Cardiac fibroblast (primary cell): ENCODE results near the gene MAST3.

Source experiments
- DNase-seq, 2 donors: peaks; one replicate each; pipeline versions ENCODE4 v3.0.0 to v3.0.0-alpha.2; 2010; ENCODE audit warnings: low read depth in 2 of 2
- H3K4me3 ChIP-seq, 2 donors: replicated peaks in 1 of 2; 1 replicate in 1 of 2; 2 replicates in 1 of 2; pipeline ENCODE4 v1.5.1; 2011; ENCODE audit warnings: low read depth in 2 of 2, low read length in 2 of 2, mild to moderate bottlenecking in 2 of 2, moderate library complexity in 1 of 2
- TF ChIP-seq, protein P1 (sequence below): IDR thresholded peaks from one replicate; pipeline ENCODE4 v1.5.1; 2011; ENCODE audit warnings: low read depth, mild to moderate bottlenecking, low read length, inconsistent platforms

MAST3 gene

DNA sequence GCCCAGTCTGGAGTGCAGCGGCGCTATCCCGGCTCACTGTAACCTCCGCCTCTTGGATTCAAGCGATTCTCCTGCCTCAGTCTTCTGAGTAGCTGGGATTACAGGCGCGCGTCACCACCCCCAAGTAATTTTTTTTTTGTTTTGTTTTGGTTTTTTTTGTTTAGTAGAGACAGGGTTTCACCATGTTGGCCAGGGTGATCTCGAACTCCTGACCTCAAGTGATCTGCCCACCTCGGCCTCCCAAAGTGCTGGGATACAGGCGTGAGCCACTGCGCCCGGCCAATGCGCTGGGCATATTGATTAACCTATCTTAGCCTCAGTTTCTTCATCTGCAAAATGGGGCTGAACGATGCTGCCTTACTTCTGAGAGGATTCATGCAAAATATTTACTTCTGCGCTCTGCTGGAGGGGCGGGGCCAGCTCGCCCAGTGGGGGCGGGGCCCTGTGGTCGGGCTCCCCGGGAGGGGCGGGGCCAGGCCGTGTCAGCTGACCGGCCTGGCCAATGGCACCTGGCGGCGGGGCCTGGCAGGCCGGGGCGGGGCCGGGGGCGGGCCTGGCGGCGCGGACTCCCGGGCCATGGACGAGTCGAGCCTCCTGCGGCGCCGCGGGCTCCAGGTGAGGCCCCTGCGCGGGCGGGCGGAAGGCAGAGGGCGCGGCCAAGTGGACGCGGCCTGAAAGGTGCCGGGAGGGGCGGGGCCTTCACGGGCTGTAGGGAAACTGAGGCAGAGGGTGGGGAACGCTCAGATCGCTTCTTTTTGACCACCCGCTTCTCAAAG, at the start of gene MAST3:
TSS of gene MAST3 (plus strand) at position 562 of the 776 bp plus-strand sequence. CDS start at position 577, 15 bp downstream.
- peak within 1 kb of the TSS; percentile 56 to 58 for H3K4me3 ChIP-seq
- DNase-seq, result peak; percentile 79 to 89
- TF ChIP-seq, protein P1, sequence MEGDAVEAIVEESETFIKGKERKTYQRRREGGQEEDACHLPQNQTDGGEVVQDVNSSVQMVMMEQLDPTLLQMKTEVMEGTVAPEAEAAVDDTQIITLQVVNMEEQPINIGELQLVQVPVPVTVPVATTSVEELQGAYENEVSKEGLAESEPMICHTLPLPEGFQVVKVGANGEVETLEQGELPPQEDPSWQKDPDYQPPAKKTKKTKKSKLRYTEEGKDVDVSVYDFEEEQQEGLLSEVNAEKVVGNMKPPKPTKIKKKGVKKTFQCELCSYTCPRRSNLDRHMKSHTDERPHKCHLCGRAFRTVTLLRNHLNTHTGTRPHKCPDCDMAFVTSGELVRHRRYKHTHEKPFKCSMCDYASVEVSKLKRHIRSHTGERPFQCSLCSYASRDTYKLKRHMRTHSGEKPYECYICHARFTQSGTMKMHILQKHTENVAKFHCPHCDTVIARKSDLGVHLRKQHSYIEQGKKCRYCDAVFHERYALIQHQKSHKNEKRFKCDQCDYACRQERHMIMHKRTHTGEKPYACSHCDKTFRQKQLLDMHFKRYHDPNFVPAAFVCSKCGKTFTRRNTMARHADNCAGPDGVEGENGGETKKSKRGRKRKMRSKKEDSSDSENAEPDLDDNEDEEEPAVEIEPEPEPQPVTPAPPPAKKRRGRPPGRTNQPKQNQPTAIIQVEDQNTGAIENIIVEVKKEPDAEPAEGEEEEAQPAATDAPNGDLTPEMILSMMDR, result no peak

DNA sequence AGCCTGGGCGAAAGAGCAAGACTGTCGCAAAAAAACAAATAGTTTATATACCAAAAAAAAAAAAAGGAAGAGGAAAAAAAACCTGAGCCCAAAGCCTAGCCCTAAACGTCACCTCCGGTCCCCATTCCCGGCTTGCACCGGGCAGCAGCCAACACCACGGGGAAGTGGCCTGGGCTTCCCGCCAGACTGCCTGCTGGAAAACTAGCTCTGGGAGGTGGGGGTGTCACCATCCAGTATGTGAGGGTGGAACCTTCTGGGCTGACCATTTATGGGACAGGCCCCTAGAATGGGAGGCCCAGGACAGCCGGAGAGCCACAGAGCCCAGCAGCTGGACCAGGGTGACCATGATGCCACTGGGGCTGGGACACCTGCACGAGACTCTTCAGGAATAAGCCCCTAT, 48.2 kb upstream of the MAST3 start:
- TF ChIP-seq, protein P1, result no peak
- no peak overlapping the region for H3K4me3 ChIP-seq
- DNase-seq, result peak; percentile 56 to 86

DNA sequence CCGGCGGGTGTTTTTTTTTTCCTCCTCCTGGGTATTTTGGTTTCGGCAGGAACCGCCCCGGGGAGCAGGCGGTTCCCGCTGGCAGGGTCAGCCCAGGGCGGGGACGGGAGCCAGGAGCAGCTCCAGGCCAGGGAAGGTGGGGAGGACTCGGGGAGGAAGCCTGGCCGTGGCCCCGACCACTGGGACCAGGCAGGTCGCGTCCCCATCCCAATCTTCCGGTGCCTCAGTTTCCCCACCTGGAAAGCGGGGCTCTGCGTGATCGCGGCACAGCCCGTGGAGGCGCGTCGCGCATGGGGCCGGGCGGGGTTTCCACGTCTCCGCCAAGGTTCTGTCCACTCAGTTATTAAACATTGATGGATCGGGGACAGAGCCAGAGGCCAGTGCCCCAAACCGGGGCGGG, 45.7 kb upstream of the MAST3 start:
- TF ChIP-seq, protein P1, result no peak
- H3K4me3 ChIP-seq, result no peak overlapping the region
- DNase-seq, result no peak

DNA sequence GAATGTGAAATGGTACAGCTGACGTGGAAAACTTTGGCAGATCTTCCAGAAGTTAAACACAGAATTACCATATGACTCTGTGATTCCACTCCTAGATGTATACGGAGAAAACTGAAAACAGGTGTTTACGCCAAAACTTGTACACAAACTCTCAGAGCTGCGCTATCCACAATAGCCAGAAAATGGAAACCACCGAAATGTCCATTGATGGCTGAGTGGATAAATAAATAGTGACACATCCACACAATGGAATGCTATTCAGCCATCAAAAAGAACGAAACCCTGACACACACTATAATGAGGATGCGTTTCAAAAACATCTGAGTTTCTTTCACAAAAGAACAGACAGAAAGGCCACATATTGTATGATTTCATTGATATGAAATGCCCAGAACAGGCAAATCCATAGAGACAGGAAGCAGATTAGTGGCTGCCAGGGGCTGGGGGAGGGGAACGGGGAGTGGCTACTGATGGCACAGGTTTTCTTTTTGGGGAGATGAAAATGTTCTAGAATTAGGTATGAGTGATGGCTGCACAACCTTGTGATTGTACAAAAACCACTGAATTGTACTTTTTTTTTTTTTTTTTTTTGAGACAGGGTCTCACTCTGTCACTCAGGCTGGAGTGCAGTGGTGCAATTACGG, 43.9 kb upstream of the MAST3 start:
- no peak overlapping the region for H3K4me3 ChIP-seq
- TF ChIP-seq, protein P1, result no peak
- peak; percentile 27 to 70 for DNase-seq

DNA sequence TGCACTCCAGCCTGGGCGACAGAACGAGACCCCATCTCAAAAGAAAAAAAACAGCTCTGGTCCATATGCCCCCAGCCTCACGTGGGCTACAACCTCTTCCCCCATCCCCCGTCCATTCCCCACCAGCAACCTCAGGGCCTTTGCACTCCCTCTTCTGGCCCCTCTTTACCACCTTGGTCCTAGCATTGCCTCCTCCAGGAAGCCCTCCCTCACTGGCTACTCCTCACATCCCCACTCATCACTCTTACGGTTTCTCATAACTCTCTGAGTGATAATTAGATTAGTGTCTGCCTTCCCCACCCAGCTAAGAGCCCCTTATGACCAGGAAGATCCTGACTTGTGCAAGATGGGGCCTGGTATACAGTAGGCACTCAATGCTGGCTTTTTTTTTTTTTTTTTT, 41.6 kb upstream of the MAST3 start:
- TF ChIP-seq, protein P1, result no peak
- no peak overlapping the region for H3K4me3 ChIP-seq
- no peak for DNase-seq

DNA sequence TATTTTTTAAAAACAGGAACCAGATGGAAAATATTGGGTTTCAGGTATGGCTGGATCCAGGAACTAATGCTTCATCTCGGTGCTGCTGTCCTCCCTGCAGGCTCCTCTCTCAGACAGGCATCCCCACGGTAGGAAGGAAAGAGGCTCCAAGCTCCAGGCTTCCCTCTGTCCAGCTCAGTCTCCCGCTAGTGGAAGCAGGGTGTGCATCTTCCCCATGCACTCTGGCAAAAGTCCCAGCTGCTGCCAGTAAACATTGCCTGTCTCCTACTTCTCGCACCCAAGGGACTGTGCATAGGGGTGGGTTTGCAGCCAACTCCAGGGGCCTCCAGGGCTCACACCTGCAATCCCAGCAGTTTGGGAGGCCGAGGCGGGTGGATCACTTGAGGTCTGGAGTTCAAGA, 40.0 kb upstream of the MAST3 start:
- DNase-seq, result peak; percentile 21 to 45
- TF ChIP-seq, protein P1, result no peak
- H3K4me3 ChIP-seq, result no peak overlapping the region
